ENCODE results near the gene TMEM170A. TPM values are rescaled to one million over a fixed set of nuclear protein-coding genes. Genes with fewer than 3 reads are reported as not detected.

TMEM170A gene
- total RNA-seq, 1 experiment from 2014 or later = 45.6 TPM

- TF ChIP-seq ARID4B (CRISPR knock-in tag; IDR thresholded peaks at IDR 0.05; ENCODE audit: borderline replicate concordance) (no peak), PREB (CRISPR knock-in tag; IDR thresholded peaks at IDR 0.05; ENCODE audit: borderline replicate concordance) (no peak), JUN (CRISPR knock-in tag; IDR thresholded peaks at IDR 0.05) (no peak)
Observed at GRCh38 chr16:75413951-75414350, 50.5 kb downstream of the TMEM170A start (continued).

GRCh38 chr16:75406943-75407342 is 57.5 kb downstream of the TMEM170A start:
- ChIA-PET POLR2A (no interaction called here), CTCF (no interaction called here)
- no peaks in the 10 kb centered on the region for H3K4me1 Mint-ChIP-seq
- no peaks in the 10 kb centered on the region for H3K27me3 Mint-ChIP-seq (ENCODE audit: low read depth)
- TF ChIP-seq KAT7 (CRISPR knock-in tag; IDR thresholded peaks at IDR 0.05; ENCODE audit: borderline replicate concordance) (no peak), NFE2L1 (CRISPR knock-in tag; IDR thresholded peaks at IDR 0.05) (no peak), IRF1 (CRISPR knock-in tag; IDR thresholded peaks at IDR 0.05) (no peak), FOXP4 (CRISPR knock-in tag; IDR thresholded peaks at IDR 0.05) (no peak), ZNF121 (CRISPR knock-in tag; IDR thresholded peaks at IDR 0.05) (no peak), EMX1 (CRISPR knock-in tag; IDR thresholded peaks at IDR 0.05) (no peak), STAT6 (CRISPR knock-in tag; conservative IDR thresholded peaks at IDR 0.05; ENCODE audit: low read depth) (no peak), NFATC4 (CRISPR knock-in tag; IDR thresholded peaks at IDR 0.05) (no peak), USF2 (CRISPR knock-in tag; IDR thresholded peaks at IDR 0.05) (no peak), ZNF219 (CRISPR knock-in tag; IDR thresholded peaks at IDR 0.05; ENCODE audit: borderline replicate concordance) (no peak), JUN (CRISPR knock-in tag; IDR thresholded peaks at IDR 0.05) (no peak), SMAD3 (CRISPR knock-in tag; IDR thresholded peaks at IDR 0.05; ENCODE audit: borderline replicate concordance) (no peak), MYBL2 (CRISPR knock-in tag; IDR thresholded peaks at IDR 0.05) (no peak), NFYB (CRISPR knock-in tag; conservative IDR thresholded peaks at IDR 0.05; ENCODE audit: low read depth) (no peak), ATF1 (CRISPR knock-in tag; IDR thresholded peaks at IDR 0.05) (no peak)
- no peak overlapping the region for H3K27ac Mint-ChIP-seq
- DNase-seq (ENCODE audit: low spot score) (no peak), ATAC-seq (no peak)
- peaks cover 37% of the 10 kb centered on the region for H3K36me3 Mint-ChIP-seq
- H3K4me3 Mint-ChIP-seq = no peak overlapping the region
- H3K9me3 Mint-ChIP-seq = no peaks in the 10 kb centered on the region

Data from WTC11 (cell line).